GF-D8 (cell line): ENCODE data around the gene SREBF1.

ENCODE experiments used
- DNase-seq: peaks from one replicate; lab custom pipeline; 2025; lab: John Stamatoyannopoulos, UW

The SREBF1 gene

GRCh38 chr17:17857496-17857895 lies 20.7 kb upstream of the SREBF1 start:
- DNase-seq = no peak

GRCh38 chr17:17856386-17856785 lies 19.6 kb upstream of the SREBF1 start:
- no peak for DNase-seq

- no peak for DNase-seq
Measured at GRCh38 chr17:17855976-17856375, 19.2 kb upstream of the SREBF1 start.

- no peak for DNase-seq
Measured at GRCh38 chr17:17853811-17854447, 17.1 kb upstream of the SREBF1 start.

- DNase-seq = no peak
Measured at GRCh38 chr17:17852930-17853329, 16.1 kb upstream of the SREBF1 start.

DNA sequence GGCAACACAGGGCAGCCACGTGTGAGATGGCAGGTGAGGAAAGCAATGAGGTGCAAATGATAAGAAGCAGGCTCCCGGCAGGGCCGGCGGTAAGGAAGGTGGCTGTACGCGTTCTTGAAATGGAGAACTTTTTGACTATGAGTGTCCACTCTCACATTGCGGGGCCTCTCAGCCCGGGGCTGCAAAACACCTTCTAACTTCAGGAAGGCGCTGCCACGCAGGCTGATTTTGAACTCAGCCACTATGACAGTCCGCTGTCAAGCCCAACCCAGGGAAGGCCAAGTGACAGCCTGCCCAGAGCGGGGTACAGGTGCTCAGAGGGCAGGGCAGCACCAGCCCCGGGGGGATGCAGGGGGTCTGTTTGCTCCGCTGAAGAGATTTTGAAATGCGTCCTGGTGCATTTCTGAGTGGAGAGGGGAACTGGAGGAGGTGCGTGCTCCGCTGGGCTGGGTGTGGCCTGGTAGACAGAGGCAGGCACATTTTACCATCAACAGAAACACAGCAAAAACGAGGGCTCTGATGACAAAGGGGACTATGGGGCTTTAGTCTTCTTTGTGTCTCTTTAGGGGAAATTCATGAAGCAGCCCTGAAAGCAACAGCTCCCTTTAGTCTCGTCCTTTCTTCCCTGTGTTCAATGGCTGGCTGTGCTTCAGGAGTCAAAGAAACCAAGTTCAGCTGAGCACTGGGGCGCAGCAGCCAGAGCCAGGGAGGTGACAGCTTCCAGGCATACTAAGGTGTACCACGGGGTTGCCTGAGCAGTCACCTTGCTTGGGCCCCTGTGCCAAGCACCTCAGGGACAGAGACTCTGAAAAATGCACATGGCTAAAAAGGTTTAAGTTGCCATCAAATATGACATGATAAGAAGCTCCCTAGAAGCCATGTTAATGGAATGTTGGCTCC lies 14.6 kb upstream of the SREBF1 start:
- no peak for DNase-seq

- DNase-seq = peak; percentile 43
Measured at GRCh38 chr17:17849845-17850373, 13.1 kb upstream of the SREBF1 start.

- peak; percentile 81 for DNase-seq
Measured at GRCh38 chr17:17849147-17849820, 12.5 kb upstream of the SREBF1 start.

DNA sequence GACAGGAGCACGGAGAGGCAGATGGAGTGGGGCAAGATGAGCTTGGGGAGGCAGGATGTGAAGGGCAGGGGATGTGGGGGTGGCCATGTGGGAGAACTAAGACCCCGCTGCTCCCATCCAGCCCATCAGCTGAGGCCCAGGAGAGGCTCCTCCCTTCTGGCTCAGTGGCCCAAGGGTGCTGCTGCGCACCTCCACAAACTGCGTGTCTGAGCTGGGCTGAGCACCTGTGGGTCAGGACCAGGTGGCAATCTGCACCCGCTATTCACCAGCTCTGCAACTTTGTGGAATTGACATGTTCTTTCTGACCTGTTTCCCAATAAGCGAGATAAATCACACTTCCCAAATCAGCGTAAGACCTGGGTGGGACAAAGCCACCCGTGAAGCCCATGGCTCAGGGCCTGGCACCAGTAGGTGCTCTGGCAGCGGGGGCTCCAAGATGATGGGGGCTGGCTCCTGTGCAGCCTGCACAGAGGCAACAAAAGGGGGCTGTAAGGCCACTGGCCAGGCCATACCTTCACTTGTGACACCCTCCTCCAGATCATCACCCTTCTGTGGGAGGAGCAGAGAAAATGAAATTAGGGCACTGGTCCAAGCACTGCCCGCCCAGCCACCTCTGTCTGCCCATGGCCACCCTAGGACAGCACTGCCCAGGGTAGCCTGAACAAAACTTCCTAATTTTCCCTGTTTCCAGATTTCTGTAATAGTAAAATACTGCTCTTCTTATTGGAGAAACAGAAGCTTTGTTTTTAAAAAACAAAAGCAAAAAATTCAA lies 11.7 kb upstream of the SREBF1 start:
- DNase-seq = no peak

DNA sequence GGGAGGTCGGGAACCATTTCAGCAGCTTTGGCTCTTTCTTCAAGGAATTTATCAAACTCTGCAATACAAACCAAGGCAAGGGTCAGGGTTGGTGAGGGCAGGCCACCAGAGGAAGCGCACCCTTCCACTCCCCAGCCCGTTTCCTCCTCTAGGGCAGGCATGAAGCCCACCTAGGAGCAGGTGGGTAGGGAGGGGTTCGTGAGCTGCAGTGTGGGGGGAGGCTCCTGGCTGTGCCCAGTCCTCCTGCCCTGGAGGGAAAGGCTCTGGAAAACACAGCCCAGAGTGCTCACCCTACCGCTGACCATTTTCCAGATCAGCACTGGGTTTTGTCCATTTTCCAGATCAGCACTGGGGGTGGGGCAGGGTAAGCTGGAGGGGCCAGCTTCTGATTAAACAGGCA lies 10.9 kb upstream of the SREBF1 start:
- DNase-seq = no peak

DNA sequence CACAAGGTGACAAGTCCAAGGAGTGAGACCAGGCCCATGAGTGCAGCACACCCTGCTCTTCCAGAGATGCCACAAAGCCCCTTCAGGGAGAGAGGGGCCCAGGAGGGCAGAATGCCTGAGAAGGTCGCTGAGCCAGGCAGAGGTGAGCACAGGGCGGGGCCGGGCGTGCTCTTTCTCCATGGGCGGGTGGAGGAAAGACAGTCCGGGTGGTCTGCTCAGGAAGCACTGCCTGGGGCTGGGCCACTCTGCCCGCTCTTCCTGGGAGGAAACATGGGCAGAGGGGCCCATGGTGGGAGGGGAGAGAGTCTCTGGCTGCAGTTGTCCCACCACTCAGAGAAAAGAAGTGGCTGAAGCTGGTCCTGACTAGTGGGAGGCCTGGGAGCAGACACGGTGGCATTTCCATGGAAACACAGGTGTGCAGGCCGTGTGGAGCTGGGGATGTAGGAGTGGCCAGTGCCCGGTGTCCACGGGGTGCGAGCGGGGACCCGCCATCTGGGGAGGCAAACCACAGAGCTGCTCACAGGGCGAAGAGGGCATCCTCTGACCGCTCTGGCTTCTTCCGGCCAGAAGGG lies 10.4 kb upstream of the SREBF1 start:
- DNase-seq = no peak

- no peak for DNase-seq
Measured at GRCh38 chr17:17846645-17847044, 9.9 kb upstream of the SREBF1 start.

- DNase-seq = no peak
Measured at GRCh38 chr17:17846003-17846402, 9.2 kb upstream of the SREBF1 start.

- DNase-seq = no peak
Measured at GRCh38 chr17:17845046-17845775, 8.4 kb upstream of the SREBF1 start.

DNA sequence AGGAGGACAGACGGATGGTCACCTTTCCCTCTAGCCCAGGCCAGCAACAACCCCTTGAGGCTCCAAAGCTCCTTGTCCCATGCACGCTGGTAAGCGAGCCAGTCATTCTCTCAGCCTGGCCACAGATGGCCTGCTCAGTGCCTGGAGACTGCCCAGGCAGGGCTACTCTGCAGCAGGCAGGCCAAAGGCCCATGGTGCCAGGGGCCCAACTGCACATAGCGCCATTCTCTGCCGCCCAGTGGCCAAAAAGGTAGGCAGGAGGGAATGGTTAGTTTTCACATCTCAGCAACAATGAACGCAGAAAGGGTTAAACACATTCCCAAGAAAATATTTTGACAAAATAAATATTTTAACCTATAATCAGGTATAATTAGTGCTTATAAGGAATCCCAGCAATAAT lies 7.7 kb upstream of the SREBF1 start:
- no peak for DNase-seq

DNA sequence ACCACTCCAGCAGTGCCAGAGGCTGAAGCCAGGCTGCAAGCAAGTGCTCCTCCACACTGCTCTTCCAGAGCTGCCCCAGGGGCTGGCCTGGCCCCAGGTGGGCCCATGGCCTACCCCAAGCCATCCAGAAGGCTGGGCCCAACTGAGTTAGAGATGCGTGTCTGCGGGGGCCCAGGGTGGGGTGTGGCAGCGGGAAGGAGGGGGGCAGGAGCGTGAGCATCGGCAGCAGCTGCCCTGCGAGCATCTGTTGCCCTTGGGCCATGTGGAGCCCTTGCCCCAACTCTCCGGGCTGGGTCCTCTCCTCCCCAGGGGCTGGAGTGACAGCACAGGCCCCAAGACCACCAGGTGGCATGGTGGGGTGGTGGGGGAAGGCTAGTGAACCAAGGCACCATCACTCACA lies 7.3 kb upstream of the SREBF1 start:
- no peak for DNase-seq

DNA sequence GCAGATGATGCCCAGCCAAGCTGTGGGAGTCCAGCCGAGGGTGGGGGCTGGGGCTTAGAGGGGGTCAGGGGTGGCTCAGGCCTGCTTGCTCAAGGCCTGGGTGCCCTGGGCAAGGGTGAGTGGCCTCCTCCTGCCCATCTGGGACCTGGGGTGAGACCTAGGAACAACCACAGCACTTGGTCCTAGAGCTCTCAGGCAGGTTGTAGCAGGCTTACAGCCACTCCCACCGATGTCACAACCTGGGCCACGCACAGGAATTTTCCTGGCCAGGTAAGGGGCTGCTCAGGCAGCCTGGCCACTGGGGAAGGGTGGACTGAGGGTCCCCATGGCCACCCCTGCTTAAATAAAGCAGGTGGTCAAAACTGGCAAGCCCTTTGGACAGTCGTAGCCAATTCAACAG lies 6.3 kb upstream of the SREBF1 start:
- DNase-seq = no peak

- no peak for DNase-seq
Measured at GRCh38 chr17:17842111-17842876, 5.5 kb upstream of the SREBF1 start.

DNA sequence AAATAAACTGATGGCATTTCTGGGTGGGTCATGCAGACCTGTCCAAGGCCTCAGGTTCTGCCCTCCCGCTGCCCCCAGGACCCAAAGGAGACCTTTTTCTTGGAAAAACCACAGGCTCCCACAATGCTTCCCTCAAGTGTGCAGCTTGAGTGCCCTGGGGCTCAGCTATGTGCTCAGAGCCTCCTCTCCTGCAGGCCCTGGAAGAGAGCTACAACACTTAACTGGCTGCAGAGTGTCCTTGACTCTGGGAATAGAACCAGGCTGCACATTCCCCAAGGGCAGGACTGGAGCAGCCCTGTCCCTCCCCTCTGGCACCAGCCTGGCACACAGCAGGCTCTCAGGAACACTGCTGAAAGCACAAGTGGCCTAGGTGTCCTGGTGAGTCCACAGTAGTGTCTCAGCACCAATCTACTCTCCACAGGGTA lies 4.8 kb upstream of the SREBF1 start:
- DNase-seq = no peak
